ENCODE results near the gene WDPCP.
A peak's percentile ranks its signal among the peaks of the same experiment; 100 is the strongest.

The WDPCP gene

GRCh38 chr2:63435070-63435469, 153.2 kb downstream of the WDPCP start:
- peak in 1 of 2 donors; percentile 6 for DNase-seq (ENCODE audit: low read depth in 2 of 2)
- no peak overlapping the region for H3K4me3 ChIP-seq (replicated peaks in 1 of 2; ENCODE audit: low read depth in 2 of 2, low read length in 2 of 2)
- TF ChIP-seq, protein P1, sequence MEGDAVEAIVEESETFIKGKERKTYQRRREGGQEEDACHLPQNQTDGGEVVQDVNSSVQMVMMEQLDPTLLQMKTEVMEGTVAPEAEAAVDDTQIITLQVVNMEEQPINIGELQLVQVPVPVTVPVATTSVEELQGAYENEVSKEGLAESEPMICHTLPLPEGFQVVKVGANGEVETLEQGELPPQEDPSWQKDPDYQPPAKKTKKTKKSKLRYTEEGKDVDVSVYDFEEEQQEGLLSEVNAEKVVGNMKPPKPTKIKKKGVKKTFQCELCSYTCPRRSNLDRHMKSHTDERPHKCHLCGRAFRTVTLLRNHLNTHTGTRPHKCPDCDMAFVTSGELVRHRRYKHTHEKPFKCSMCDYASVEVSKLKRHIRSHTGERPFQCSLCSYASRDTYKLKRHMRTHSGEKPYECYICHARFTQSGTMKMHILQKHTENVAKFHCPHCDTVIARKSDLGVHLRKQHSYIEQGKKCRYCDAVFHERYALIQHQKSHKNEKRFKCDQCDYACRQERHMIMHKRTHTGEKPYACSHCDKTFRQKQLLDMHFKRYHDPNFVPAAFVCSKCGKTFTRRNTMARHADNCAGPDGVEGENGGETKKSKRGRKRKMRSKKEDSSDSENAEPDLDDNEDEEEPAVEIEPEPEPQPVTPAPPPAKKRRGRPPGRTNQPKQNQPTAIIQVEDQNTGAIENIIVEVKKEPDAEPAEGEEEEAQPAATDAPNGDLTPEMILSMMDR (IDR thresholded peaks at IDR 0.05; ENCODE audit: low read depth, low read length): no peak

- H3K4me3 ChIP-seq (replicated peaks in 1 of 2; ENCODE audit: low read depth in 2 of 2, low read length in 2 of 2): no peak overlapping the region
These were observed 154.0 kb downstream of the WDPCP start for GRCh38 chr2:63434024-63435001.

DNA sequence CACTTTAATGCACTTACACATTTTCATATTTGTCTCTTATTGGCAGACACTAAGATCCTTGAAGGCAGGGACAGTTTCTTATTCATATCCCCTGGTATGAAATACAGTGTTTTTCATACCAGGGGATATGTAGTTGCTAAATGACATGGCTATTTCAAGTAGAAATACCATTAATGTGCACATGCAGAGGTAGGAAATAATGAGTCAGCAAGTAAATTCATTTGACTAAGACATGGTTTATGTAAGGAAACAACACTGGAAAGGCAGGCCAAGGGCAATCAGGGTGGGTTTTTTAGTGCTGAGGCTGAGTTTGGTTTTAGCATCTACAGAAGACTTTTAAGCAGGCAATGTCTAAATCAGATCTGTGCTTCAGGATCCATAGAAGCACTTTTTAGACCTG, 155.9 kb downstream of the WDPCP start:
- peak; percentile 46 to 59 for DNase-seq (ENCODE audit: low read depth in 2 of 2)
- TF ChIP-seq, protein P1 (IDR thresholded peaks at IDR 0.05; ENCODE audit: low read depth, low read length): no peak
- H3K4me3 ChIP-seq (replicated peaks in 1 of 2; ENCODE audit: low read depth in 2 of 2, low read length in 2 of 2): no peak overlapping the region

More at GRCh38 chr2:63434024-63435001, 154.0 kb downstream of the WDPCP start:
- DNase-seq (ENCODE audit: low read depth in 2 of 2): no peak
- TF ChIP-seq, protein P1 (IDR thresholded peaks at IDR 0.05; ENCODE audit: low read depth, low read length): no peak

GRCh38 chr2:63425606-63426005, 162.7 kb downstream of the WDPCP start:
- DNase-seq (ENCODE audit: low read depth in 2 of 2): peak; percentile 75 to 87
- no peak overlapping the region for H3K4me3 ChIP-seq (replicated peaks in 1 of 2; ENCODE audit: low read depth in 2 of 2, low read length in 2 of 2)
- TF ChIP-seq, protein P1 (IDR thresholded peaks at IDR 0.05; ENCODE audit: low read depth, low read length): no peak

DNA sequence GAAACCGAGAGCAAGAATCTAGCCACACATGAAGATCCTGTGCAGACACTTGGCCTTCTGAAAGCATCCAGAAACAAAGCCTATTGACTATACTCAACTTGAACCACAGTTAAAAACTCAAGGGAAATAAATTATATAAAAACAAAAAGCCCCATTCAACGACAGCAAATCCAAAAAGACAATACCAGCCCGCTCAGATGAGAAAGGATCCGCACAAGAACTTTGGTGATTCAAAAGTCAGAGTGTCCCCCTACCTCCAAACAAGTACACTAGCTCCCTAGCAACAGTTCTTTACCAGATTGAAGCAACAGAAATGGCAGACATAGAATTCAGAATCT, 163.2 kb downstream of the WDPCP start:
- no peak overlapping the region for H3K4me3 ChIP-seq (replicated peaks in 1 of 2; ENCODE audit: low read depth in 2 of 2, low read length in 2 of 2)
- TF ChIP-seq, protein P1 (IDR thresholded peaks at IDR 0.05; ENCODE audit: low read depth, low read length): no peak

DNA sequence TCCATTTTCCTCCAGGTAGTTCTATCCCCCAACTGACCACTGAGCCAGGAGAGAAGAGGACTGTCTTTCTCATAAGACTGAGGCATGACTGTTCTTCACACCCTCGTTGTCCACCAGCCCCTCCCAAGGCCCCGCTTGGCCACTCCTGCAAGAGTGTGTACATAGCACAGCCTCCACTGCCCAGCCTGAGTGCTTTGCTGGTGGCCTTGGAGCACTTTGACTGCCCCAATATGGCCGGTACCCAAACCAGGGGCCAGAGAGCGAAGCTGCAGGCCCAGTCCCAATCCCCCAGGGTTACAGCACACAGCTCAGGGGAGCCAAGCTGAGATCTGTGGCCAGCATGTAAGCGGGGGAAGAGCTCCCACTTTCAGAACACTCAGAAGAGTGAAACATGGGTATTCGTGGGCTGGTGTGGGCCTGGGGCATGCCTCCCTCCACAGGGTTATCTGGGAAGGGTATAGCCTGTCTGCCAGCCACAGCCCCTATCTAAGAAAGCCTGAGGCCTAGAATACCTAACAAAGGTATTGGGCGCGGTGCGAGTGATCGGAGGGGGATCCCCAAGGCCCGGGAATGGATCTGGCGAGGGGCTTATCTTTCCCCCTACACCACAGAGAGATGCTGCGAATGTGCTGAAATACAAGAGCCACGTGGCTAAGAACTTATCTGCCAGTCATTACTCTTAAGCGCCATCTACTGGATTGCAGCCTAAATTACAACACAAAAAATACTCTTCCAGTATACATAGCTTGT, 163.8 kb downstream of the WDPCP start:
- TF ChIP-seq, protein P1 (IDR thresholded peaks at IDR 0.05; ENCODE audit: low read depth, low read length): peak; percentile 56
- peak; percentile 53 to 75 for DNase-seq (ENCODE audit: low read depth in 2 of 2)
- no peak overlapping the region for H3K4me3 ChIP-seq (replicated peaks in 1 of 2; ENCODE audit: low read depth in 2 of 2, low read length in 2 of 2)

More for the DNA sequence above, 163.2 kb downstream of the WDPCP start:
- no peak for DNase-seq (ENCODE audit: low read depth in 2 of 2)

All from cardiac fibroblast (primary cell).